Keratinocyte (primary cell): ENCODE results near the gene CLRN1.

Source experiments
- CTCF ChIP-seq, 3 experiments: IDR thresholded peaks in 1 of 3; conservative IDR thresholded peaks in 1 of 3; optimal IDR thresholded peaks in 1 of 3; 2 replicates in 2 of 3; 3 replicates in 1 of 3; pipeline versions ENCODE3 to v1.5.1; 2011; ENCODE audit warnings: low read length in 3 of 3, mild to moderate bottlenecking in 3 of 3, moderate library complexity in 2 of 3, control low read depth in 1 of 3, inconsistent platforms in 1 of 3; ENCODE audit not compliant: insufficient read depth in 2 of 3; ENCODE audit errors: extremely low read depth in 1 of 3
- EZH2 ChIP-seq: IDR thresholded peaks from one replicate; pipeline ENCODE4 v1.6.1; 2012; ENCODE audit warnings: inconsistent platforms, mild to moderate bottlenecking, low read length, moderate library complexity

DNA sequence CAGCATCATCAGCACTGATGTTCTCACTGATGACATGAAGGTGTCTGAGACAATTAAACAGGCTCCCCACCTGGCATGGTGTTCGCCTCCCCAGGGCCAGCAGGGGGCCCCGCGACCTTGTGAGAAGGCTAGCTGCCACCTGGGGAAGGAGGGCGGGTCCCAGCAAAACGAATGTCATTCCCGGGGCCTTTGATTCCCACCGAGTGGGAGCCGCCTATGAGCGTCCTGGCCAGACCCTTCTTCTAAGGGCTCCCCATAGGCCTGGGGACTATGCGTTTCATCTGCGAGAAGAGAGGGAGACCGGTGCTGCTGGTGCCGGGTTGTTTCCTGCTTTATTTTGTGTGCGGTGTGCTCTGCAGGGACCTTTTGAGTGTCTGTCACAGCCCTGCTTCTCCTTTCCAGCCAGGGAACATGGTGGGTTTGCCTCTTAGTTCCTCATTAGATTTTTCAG is 46.8 kb downstream of the CLRN1 start:
- TF ChIP-seq CTCF (optimal IDR thresholded peaks at IDR 0.05 in 1 of 3, IDR thresholded peaks at IDR 0.05 in 1 of 3, conservative IDR thresholded peaks at IDR 0.05 in 1 of 3; ENCODE audit: extremely low read depth in 1 of 3, insufficient read depth in 2 of 3, low read length in 3 of 3), result peak; percentile 76 to 91 (median 80)
- no peak for TF ChIP-seq EZH2
